GM18520 (cell line): ENCODE measurements around the gene HEATR5A.
"Not testable (repeated sequence)": the region's sequence is repeated elsewhere in the genome, so short reads cannot be mapped to it uniquely, and the experiment has no call there.

Experiments used
- ATAC-seq: cut with Tn5 transposase; IDR thresholded peaks from one replicate; pipeline ENCODE4 v1.9.1; 2021; ENCODE audit not compliant: unreplicated experiment

Gene HEATR5A

GRCh38 chr14:31336646-31337045, 83.7 kb downstream of the HEATR5A start:
- ATAC-seq, result no peak

- ATAC-seq, result not testable (repeated sequence)
Observed at GRCh38 chr14:31331395-31331794, 89.0 kb downstream of the HEATR5A start.

- ATAC-seq, result not testable (repeated sequence)
Observed at GRCh38 chr14:31329876-31330521, 90.4 kb downstream of the HEATR5A start.

- no peak for ATAC-seq
Observed at GRCh38 chr14:31326111-31326510, 94.2 kb downstream of the HEATR5A start.

- no peak for ATAC-seq
Observed at GRCh38 chr14:31323419-31323818, 96.9 kb downstream of the HEATR5A start.

GRCh38 chr14:31320922-31321766, 99.2 kb downstream of the HEATR5A start:
- no peak for ATAC-seq

GRCh38 chr14:31320216-31320615, 100.1 kb downstream of the HEATR5A start:
- ATAC-seq, result no peak

- ATAC-seq, result no peak
Observed at GRCh38 chr14:31319701-31320100, 100.6 kb downstream of the HEATR5A start.

GRCh38 chr14:31312934-31313333, 107.4 kb downstream of the HEATR5A start:
- ATAC-seq, result no peak

- not testable (repeated sequence) for ATAC-seq
Observed at GRCh38 chr14:31312370-31312769, 108.0 kb downstream of the HEATR5A start.

GRCh38 chr14:31307618-31308017, 112.7 kb downstream of the HEATR5A start:
- no peak for ATAC-seq

- ATAC-seq, result no peak
Observed at GRCh38 chr14:31307198-31307597, 113.2 kb downstream of the HEATR5A start.

GRCh38 chr14:31303654-31304053, 116.7 kb downstream of the HEATR5A start:
- ATAC-seq, result no peak

GRCh38 chr14:31300883-31301282, 119.5 kb downstream of the HEATR5A start:
- no peak for ATAC-seq

- no peak for ATAC-seq
Observed at GRCh38 chr14:31300296-31300695, 120.1 kb downstream of the HEATR5A start.

- no peak for ATAC-seq
Observed at GRCh38 chr14:31297701-31298344, 122.5 kb downstream of the HEATR5A start.

GRCh38 chr14:31297112-31297511, 123.2 kb downstream of the HEATR5A start:
- no peak for ATAC-seq

GRCh38 chr14:31294746-31295405, 125.5 kb downstream of the HEATR5A start:
- no peak for ATAC-seq

GRCh38 chr14:31292937-31293616, 127.3 kb downstream of the HEATR5A start:
- ATAC-seq, result no peak

- no peak for ATAC-seq
Observed at GRCh38 chr14:31291210-31291609, 129.1 kb downstream of the HEATR5A start.
